DND-41 (cell line): ENCODE measurements around the gene IFRD2.
"Not testable (repeated sequence)": the region's sequence is repeated elsewhere in the genome, so short reads cannot be mapped to it uniquely, and the experiment has no call there.

Experiments used
- EZH2 ChIP-seq: IDR thresholded peaks from 3 replicates; pipeline ENCODE4 v1.6.1; 2012; ENCODE audit warnings: borderline replicate concordance, low read depth, mild to moderate bottlenecking, moderate library complexity, low read length, inconsistent platforms; ENCODE audit not compliant: severe bottlenecking
- TF ChIP-seq, protein P1 (sequence below): IDR thresholded peaks from 2 replicates; pipeline ENCODE4 v1.5.1; 2012; ENCODE audit warnings: borderline replicate concordance, low read length, moderate library complexity, mild to moderate bottlenecking; ENCODE audit not compliant: poor library complexity, severe bottlenecking; ENCODE audit errors: extremely low read depth

DNA sequence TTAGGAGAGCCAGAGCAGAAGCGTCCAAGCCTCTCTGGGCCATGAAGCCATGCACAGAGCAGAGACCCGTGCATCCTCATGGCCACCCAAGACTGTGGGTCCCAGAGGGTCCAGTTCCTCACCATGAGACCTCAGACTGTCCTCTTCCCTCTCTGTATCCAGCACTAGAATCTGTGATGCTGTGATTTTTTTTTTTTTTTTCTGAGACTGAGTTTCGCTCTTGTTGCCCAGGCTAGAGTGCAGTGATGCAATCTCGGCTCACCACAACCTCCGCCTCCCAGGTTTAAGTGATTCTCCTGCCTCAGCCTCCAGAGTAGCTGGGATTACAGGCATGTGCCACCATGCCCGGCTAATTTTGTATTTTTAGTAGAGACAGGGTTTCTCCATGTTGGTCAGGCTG lies 47.4 kb downstream of the IFRD2 start:
- TF ChIP-seq EZH2: not testable (repeated sequence)
- TF ChIP-seq, protein P1, sequence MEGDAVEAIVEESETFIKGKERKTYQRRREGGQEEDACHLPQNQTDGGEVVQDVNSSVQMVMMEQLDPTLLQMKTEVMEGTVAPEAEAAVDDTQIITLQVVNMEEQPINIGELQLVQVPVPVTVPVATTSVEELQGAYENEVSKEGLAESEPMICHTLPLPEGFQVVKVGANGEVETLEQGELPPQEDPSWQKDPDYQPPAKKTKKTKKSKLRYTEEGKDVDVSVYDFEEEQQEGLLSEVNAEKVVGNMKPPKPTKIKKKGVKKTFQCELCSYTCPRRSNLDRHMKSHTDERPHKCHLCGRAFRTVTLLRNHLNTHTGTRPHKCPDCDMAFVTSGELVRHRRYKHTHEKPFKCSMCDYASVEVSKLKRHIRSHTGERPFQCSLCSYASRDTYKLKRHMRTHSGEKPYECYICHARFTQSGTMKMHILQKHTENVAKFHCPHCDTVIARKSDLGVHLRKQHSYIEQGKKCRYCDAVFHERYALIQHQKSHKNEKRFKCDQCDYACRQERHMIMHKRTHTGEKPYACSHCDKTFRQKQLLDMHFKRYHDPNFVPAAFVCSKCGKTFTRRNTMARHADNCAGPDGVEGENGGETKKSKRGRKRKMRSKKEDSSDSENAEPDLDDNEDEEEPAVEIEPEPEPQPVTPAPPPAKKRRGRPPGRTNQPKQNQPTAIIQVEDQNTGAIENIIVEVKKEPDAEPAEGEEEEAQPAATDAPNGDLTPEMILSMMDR: not testable (repeated sequence)
